Tongue (tissue), 2 donors: ENCODE measurements around the gene KRT7. TPM values are rescaled to one million over a fixed set of nuclear protein-coding genes. Genes with fewer than 3 reads are reported as not detected.
A peak's percentile ranks its signal among the peaks of the same experiment; 100 is the strongest.
"Not testable (repeated sequence)": the region's sequence is repeated elsewhere in the genome, so short reads cannot be mapped to it uniquely, and the experiment has no call there.

Experiments
- DNase-seq: peaks from one replicate; pipeline ENCODE4 v3.0.0-alpha.2; 2015
- total RNA-seq: library from RNA; depleted of rRNA; stranded (reverse); fragments of >200 nt; gene quantifications from one replicate; pipeline ENCODE4 v1.2.3, GENCODE V29; 2014

The KRT7 gene
- total RNA-seq, 1 donor from 2014 or later: 27.1 TPM

GRCh38 chr12:52243856-52244614, 11.0 kb downstream of the KRT7 start:
- peak; percentile 64 for DNase-seq

GRCh38 chr12:52244615-52244994, 11.6 kb downstream of the KRT7 start:
- DNase-seq: no peak

- DNase-seq: no peak
Observed at GRCh38 chr12:52245259-52245961, 12.4 kb downstream of the KRT7 start.

GRCh38 chr12:52245962-52246569, 13.0 kb downstream of the KRT7 start:
- DNase-seq: no peak

- DNase-seq: no peak
Observed at GRCh38 chr12:52246720-52247621, 13.9 kb downstream of the KRT7 start.

- DNase-seq: no peak
Observed at GRCh38 chr12:52247622-52248540, 14.8 kb downstream of the KRT7 start.

- peak; percentile 84 for DNase-seq
Observed at GRCh38 chr12:52248541-52249461, 15.8 kb downstream of the KRT7 start.

- DNase-seq: no peak
Observed at GRCh38 chr12:52249511-52250047, 16.5 kb downstream of the KRT7 start.

- no peak for DNase-seq
Observed at GRCh38 chr12:52250048-52250990, 17.3 kb downstream of the KRT7 start.

GRCh38 chr12:52251367-52252051, 18.5 kb downstream of the KRT7 start:
- DNase-seq: no peak

GRCh38 chr12:52252175-52252615, 19.2 kb downstream of the KRT7 start:
- DNase-seq: not testable (repeated sequence)

- DNase-seq: no peak
Observed at GRCh38 chr12:52252728-52253343, 19.8 kb downstream of the KRT7 start.

GRCh38 chr12:52253391-52254179, 20.5 kb downstream of the KRT7 start:
- DNase-seq: no peak

- DNase-seq: no peak
Observed at GRCh38 chr12:52254180-52254964, 21.3 kb downstream of the KRT7 start.

- DNase-seq: no peak
Observed at GRCh38 chr12:52254965-52255751, 22.1 kb downstream of the KRT7 start.
